Neutrophil (primary cell): ENCODE results near the gene CCDC34.

ENCODE experiments used
- H3K27ac ChIP-seq: fragments of 200-600 bp; sonication (generic); 2 replicates; pipeline ENCODE4 v1.5.1; 2016; ENCODE audit warnings: mild to moderate bottlenecking, moderate library complexity
- H3K27me3 ChIP-seq: fragments of 200-600 bp; sonication (generic); 2 replicates; pipeline ENCODE4 v1.6.0; 2016; ENCODE audit warnings: mild to moderate bottlenecking
- H3K36me3 ChIP-seq: fragments of 200-600 bp; sonication (generic); 2 replicates; pipeline ENCODE4 v1.5.1; 2017
- H3K4me1 ChIP-seq, 2 experiments: fragments of 200-600 bp in 1 of 2; sonication (generic) in 1 of 2; 1 replicate in 1 of 2; 2 replicates in 1 of 2; pipeline versions ENCODE4 v1.5.1 to v1.6.1; 2013 to 2016; ENCODE audit warnings: low read depth in 1 of 2, low read length in 1 of 2, mild to moderate bottlenecking in 1 of 2, moderate library complexity in 1 of 2; ENCODE audit not compliant: control insufficient read depth in 1 of 2, insufficient read depth in 1 of 2
- H3K4me3 ChIP-seq, 2 experiments: fragments of 200-600 bp in 1 of 2; sonication (generic) in 1 of 2; 1 replicate in 1 of 2; 2 replicates in 1 of 2; pipeline ENCODE4 v1.5.1; 2013 to 2016; ENCODE audit warnings: low read depth in 1 of 2, low read length in 1 of 2, mild to moderate bottlenecking in 1 of 2, moderate library complexity in 1 of 2
- H3K9me3 ChIP-seq: fragments of 200-600 bp; sonication (generic); 2 replicates; pipeline ENCODE4 v1.5.1; 2016
- TF ChIP-seq, protein P1 (sequence below): fragments of 200-600 bp; sonication (generic); IDR thresholded peaks from 2 replicates; pipeline ENCODE4 v1.5.1; 2016; ENCODE audit warnings: antibody characterized with exemption

CCDC34 gene

DNA sequence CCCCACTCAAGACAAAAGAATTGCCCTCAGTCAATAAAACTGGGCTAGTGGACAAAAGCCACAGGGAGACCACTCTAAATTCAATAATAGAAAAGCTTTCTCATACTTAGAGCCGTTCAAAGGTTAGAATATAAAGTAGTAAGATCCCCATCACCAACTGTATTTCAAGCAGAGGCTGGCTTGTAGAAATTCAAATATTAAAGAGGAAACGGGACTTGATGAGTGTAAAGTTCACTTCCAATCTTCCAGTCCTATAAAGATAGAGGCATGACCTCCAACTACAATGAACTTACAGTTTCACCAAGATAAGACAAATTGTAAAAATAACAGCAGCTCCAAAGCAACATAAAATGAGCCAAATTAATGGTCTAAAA is 70.4 kb downstream of the CCDC34 start:
- Histone ChIP-seq H3K4me1 (no peaks in the 10 kb centered on the region), H3K27me3 (no peaks in the 10 kb centered on the region), H3K4me3 (no peak overlapping the region), H3K9me3 (no peaks in the 10 kb centered on the region), H3K27ac (no peak overlapping the region), H3K36me3 (no peaks in the 10 kb centered on the region)
- TF ChIP-seq, protein P1, sequence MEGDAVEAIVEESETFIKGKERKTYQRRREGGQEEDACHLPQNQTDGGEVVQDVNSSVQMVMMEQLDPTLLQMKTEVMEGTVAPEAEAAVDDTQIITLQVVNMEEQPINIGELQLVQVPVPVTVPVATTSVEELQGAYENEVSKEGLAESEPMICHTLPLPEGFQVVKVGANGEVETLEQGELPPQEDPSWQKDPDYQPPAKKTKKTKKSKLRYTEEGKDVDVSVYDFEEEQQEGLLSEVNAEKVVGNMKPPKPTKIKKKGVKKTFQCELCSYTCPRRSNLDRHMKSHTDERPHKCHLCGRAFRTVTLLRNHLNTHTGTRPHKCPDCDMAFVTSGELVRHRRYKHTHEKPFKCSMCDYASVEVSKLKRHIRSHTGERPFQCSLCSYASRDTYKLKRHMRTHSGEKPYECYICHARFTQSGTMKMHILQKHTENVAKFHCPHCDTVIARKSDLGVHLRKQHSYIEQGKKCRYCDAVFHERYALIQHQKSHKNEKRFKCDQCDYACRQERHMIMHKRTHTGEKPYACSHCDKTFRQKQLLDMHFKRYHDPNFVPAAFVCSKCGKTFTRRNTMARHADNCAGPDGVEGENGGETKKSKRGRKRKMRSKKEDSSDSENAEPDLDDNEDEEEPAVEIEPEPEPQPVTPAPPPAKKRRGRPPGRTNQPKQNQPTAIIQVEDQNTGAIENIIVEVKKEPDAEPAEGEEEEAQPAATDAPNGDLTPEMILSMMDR: no peak

DNA sequence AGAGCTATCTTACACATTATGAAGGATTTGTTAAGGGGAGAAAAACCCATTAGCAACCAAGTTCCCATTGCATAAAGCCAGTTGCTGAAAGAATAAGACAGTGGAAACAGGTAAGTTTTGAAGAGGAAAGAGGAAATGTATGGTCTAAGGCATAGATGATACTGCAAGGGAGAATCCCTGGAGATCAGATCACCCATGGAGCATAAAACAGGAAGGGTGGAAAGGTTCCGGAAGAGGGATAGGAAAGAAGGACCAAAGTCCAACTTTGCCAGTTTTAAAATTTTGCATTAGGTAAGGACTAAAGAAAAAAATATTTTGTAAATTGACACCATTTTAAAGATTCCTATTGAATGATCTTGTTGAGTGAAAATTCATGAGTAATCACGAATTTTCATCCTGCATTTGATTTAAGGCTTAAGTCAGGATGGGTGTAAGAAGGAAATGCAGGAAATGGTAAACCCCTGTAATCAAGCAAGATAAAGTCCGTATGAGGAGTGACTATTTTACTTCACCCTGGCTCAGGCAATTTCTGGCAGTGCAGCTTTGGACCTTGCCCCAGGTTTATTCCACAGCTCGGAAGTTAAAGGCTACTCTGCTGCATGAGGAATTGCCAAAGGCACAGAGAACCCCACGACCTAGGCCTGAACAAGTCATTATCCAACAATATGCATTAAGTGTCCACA is 70.9 kb downstream of the CCDC34 start:
- TF ChIP-seq, protein P1: no peak
- Histone ChIP-seq H3K4me1 (no peaks in the 10 kb centered on the region), H3K27ac (no peak overlapping the region), H3K9me3 (no peaks in the 10 kb centered on the region), H3K4me3 (no peak overlapping the region), H3K27me3 (no peaks in the 10 kb centered on the region), H3K36me3 (no peaks in the 10 kb centered on the region)

DNA sequence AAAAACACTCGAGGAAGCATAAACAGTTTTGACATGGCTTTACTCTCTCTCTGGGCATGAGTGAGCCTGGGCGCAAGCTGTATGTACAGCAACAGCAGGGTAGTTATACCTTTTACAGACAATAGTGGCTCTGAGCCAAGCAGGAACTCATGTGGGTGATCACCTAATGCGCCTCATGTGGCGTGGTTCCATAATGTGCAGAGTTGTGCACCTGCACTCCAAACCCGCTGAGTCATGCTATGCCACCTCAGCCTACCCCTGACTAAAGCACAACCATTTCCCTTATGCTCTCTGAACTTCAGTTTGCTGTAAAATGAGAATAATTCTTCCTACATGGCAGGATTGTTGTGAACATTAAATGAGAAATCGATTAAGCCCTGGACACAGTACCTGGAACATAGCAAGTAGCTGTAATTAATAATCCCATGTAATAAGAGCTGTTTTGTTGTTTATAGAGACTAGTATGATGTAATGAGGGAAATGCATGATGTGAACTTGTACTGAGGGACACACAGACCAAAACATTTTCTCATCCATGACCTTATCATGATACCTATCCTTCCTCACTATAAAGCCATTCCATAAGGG is 71.6 kb downstream of the CCDC34 start:
- Histone ChIP-seq H3K27ac (no peak overlapping the region), H3K36me3 (no peaks in the 10 kb centered on the region), H3K4me3 (no peak overlapping the region), H3K27me3 (no peaks in the 10 kb centered on the region), H3K9me3 (no peaks in the 10 kb centered on the region), H3K4me1 (no peaks in the 10 kb centered on the region)
- TF ChIP-seq, protein P1: no peak

DNA sequence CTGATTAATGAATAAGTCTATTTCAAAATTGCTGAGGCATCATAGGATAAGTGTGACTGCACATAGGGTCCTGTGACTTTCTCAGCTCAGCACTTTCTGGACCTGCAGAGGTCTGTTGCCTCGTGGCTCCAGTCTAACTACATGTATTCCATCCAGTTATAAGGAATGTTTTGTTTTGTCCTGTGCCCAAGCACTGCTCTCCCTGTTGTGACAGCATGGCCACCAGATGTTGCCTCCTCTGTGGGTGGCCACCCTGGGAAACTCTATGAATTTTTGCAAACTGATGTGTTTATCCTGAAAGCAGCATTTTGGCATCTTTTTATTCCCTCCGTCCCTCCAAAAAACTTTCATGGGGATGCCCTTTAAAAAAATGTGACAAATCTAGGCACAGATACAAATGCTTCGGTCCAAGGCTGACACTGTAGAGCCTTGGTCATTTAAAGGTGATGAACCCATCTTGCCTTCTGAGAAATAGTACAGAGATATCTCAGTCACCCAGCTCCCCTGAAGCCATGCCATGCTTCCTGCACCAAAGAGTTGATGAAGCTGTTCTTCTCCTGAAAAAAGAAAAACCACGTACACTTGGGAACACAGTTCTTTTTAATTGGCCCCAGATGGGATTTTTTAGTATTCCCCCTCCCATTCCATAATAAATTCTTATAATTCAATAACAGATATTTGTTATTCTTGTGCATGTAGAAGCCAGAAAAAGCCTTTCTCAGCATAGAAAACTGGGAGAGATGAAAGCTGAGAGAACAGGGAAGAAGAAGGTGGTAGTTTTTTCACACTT is 72.6 kb downstream of the CCDC34 start:
- no peak overlapping the region for H3K27ac ChIP-seq
- no peaks in the 10 kb centered on the region for H3K27me3 ChIP-seq
- TF ChIP-seq, protein P1: no peak
- H3K4me3 ChIP-seq: no peak overlapping the region
- no peaks in the 10 kb centered on the region for H3K4me1 ChIP-seq
- no peaks in the 10 kb centered on the region for H3K9me3 ChIP-seq
- no peaks in the 10 kb centered on the region for H3K36me3 ChIP-seq
